ENCODE measurements around the gene GNAO1.

GNAO1 gene

GRCh38 chr16:56295059-56295665 is 103.9 kb downstream of the GNAO1 start:
- Histone ChIP-seq H3K4me1 (ENCODE audit: low read length) (no peaks in the 10 kb centered on the region), H3K9ac (ENCODE audit: low read length) (no peak overlapping the region), H3K27ac (ENCODE audit: low read length) (no peak overlapping the region), H3K36me3 (replicated peaks; ENCODE audit: insufficient read depth, low read length) (no peaks in the 10 kb centered on the region), H3K4me3 (ENCODE audit: low read length) (no peak overlapping the region), H3K9me3 (replicated peaks; ENCODE audit: insufficient read depth, low read length) (no peaks in the 10 kb centered on the region), H3K79me2 (ENCODE audit: low read length) (no peaks in the 10 kb centered on the region), H4K20me1 (ENCODE audit: insufficient read depth, low read length) (no peaks in the 10 kb centered on the region), H2AFZ (ENCODE audit: low read length) (no peak overlapping the region), H3K27me3 (replicated peaks; ENCODE audit: insufficient read depth, low read length) (no peaks in the 10 kb centered on the region), H3F3A (ENCODE audit: insufficient read depth, low read length) (no peaks in the 10 kb centered on the region), H3K9me2 (replicated peaks; ENCODE audit: insufficient read depth, low read length) (no peaks in the 10 kb centered on the region), H3K4me2 (ENCODE audit: low read depth, low read length) (no peak overlapping the region)
- DNase-seq, result no peak
- TF ChIP-seq EZH2phosphoT487 (IDR thresholded peaks at IDR 0.05; ENCODE audit: low read length) (no peak), EZH2 (optimal IDR thresholded peaks at IDR 0.05; ENCODE audit: low read depth, low read length) (no peak)
- TF ChIP-seq, protein P1, sequence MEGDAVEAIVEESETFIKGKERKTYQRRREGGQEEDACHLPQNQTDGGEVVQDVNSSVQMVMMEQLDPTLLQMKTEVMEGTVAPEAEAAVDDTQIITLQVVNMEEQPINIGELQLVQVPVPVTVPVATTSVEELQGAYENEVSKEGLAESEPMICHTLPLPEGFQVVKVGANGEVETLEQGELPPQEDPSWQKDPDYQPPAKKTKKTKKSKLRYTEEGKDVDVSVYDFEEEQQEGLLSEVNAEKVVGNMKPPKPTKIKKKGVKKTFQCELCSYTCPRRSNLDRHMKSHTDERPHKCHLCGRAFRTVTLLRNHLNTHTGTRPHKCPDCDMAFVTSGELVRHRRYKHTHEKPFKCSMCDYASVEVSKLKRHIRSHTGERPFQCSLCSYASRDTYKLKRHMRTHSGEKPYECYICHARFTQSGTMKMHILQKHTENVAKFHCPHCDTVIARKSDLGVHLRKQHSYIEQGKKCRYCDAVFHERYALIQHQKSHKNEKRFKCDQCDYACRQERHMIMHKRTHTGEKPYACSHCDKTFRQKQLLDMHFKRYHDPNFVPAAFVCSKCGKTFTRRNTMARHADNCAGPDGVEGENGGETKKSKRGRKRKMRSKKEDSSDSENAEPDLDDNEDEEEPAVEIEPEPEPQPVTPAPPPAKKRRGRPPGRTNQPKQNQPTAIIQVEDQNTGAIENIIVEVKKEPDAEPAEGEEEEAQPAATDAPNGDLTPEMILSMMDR (IDR thresholded peaks at IDR 0.05; ENCODE audit: low read length), result no peak

DNA sequence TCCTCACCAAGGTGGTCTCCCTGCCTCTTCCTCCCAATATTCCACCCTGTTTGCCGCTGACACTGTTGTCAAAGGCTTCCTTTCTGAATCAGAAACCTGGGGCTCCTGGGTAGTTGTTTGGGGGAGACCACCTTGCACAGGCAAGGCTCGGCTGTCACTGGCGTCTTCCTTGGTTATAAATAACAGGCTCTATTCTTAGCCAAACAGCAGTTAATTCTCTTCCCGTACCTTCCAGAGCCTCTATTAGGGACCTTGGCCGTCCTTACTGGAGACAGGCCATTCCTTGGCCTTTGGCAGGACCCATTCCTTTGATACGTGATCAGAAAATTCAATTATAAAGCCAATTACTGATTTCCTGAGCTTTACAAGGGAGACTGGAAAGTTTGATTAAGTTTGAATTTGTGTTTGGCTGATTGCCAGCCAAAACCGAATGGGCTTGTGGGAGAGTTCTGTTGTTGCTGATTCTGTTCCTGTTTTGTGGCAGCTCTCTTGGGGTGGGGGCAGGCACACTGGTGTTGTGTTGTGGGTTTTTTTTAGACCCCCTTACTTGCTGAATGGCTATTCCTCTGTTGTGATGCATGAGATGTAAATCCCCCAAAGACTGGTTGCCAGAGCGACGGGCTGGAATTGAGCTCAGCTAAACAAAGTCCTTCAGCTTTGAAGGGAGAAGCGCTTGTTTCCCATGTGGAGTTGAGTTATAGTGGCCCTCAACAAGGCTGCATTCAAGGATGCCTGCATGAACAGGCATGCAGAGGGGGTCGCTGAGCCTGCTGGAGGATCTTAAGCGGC is 104.6 kb downstream of the GNAO1 start:
- Histone ChIP-seq H3K4me3 (ENCODE audit: low read length) (no peak overlapping the region), H3F3A (ENCODE audit: insufficient read depth, low read length) (no peaks in the 10 kb centered on the region), H4K20me1 (ENCODE audit: insufficient read depth, low read length) (no peaks in the 10 kb centered on the region), H2AFZ (ENCODE audit: low read length) (no peak overlapping the region), H3K9ac (ENCODE audit: low read length) (no peak overlapping the region), H3K9me3 (replicated peaks; ENCODE audit: insufficient read depth, low read length) (no peaks in the 10 kb centered on the region), H3K27me3 (replicated peaks; ENCODE audit: insufficient read depth, low read length) (no peaks in the 10 kb centered on the region), H3K27ac (ENCODE audit: low read length) (no peak overlapping the region), H3K4me2 (ENCODE audit: low read depth, low read length) (no peak overlapping the region), H3K9me2 (replicated peaks; ENCODE audit: insufficient read depth, low read length) (no peaks in the 10 kb centered on the region), H3K79me2 (ENCODE audit: low read length) (no peaks in the 10 kb centered on the region), H3K4me1 (ENCODE audit: low read length) (no peaks in the 10 kb centered on the region), H3K36me3 (replicated peaks; ENCODE audit: insufficient read depth, low read length) (no peaks in the 10 kb centered on the region)
- no peak for DNase-seq
- TF ChIP-seq EZH2phosphoT487 (IDR thresholded peaks at IDR 0.05; ENCODE audit: low read length), result no peak

DNA sequence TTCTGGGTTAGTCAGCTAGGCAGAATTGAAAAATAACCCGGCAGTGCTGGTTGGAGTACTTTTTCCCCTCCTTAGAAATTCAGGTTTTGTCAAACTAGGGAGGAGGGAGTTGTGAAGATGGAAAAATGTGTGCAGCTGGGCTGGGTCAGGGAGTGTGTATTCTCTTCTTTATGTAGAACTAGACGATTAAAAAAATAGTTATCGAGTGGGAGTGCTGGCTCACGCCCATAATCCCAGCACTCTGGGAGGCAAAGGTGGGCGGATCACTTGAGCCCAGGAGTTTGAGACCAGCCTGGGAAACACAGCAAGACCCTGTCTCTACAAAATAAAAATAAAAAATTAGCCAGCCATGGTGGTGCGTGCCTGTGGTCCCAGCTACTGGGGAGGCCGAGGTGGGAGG is 106.4 kb downstream of the GNAO1 start:
- H3K27ac ChIP-seq (ENCODE audit: low read length), result no peak overlapping the region
- no peaks in the 10 kb centered on the region for H3K9me3 ChIP-seq (replicated peaks; ENCODE audit: insufficient read depth, low read length)
- no peaks in the 10 kb centered on the region for H3K79me2 ChIP-seq (ENCODE audit: low read length)
- no peaks in the 10 kb centered on the region for H3K4me1 ChIP-seq (ENCODE audit: low read length)
- TF ChIP-seq, protein P1 (IDR thresholded peaks at IDR 0.05; ENCODE audit: low read length), result no peak
- TF ChIP-seq EZH2phosphoT487 (IDR thresholded peaks at IDR 0.05; ENCODE audit: low read length), result no peak
- no peak for TF ChIP-seq EZH2 (optimal IDR thresholded peaks at IDR 0.05; ENCODE audit: low read depth, low read length)
- H3K36me3 ChIP-seq (replicated peaks; ENCODE audit: insufficient read depth, low read length), result no peaks in the 10 kb centered on the region
- H3K9me2 ChIP-seq (replicated peaks; ENCODE audit: insufficient read depth, low read length), result no peaks in the 10 kb centered on the region
- no peak overlapping the region for H3K4me2 ChIP-seq (ENCODE audit: low read depth, low read length)
- no peak overlapping the region for H3K4me3 ChIP-seq (ENCODE audit: low read length)
- H3K9ac ChIP-seq (ENCODE audit: low read length), result no peak overlapping the region
- no peak for DNase-seq
- no peaks in the 10 kb centered on the region for H3K27me3 ChIP-seq (replicated peaks; ENCODE audit: insufficient read depth, low read length)
- H4K20me1 ChIP-seq (ENCODE audit: insufficient read depth, low read length), result no peaks in the 10 kb centered on the region
- H3F3A ChIP-seq (ENCODE audit: insufficient read depth, low read length), result no peaks in the 10 kb centered on the region
- no peak overlapping the region for H2AFZ ChIP-seq (ENCODE audit: low read length)

DNA sequence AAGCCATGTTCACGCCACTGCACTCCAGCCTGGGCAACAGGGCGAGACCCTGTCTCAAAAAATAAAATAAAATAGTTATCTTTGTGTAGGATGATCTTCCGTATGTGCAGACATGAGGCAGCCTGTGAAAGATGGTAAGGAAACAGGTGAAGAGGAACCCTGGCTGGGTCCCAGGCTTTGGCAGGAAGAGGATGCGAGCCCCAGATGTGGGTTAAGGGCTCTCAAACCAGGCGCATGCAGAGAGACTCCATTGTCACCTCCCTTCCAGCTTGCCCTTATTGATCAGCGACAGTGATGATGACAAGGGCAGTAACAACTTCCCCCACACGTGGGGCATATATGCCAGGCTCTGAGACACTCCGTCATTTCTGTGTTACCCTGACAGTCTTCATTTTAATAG is 106.8 kb downstream of the GNAO1 start:
- Histone ChIP-seq H3F3A (ENCODE audit: insufficient read depth, low read length) (no peaks in the 10 kb centered on the region), H3K27me3 (replicated peaks; ENCODE audit: insufficient read depth, low read length) (no peaks in the 10 kb centered on the region), H3K9me2 (replicated peaks; ENCODE audit: insufficient read depth, low read length) (no peaks in the 10 kb centered on the region), H3K4me3 (ENCODE audit: low read length) (no peak overlapping the region), H3K4me1 (ENCODE audit: low read length) (no peaks in the 10 kb centered on the region), H3K27ac (ENCODE audit: low read length) (no peak overlapping the region), H3K79me2 (ENCODE audit: low read length) (no peaks in the 10 kb centered on the region), H2AFZ (ENCODE audit: low read length) (no peak overlapping the region), H3K36me3 (replicated peaks; ENCODE audit: insufficient read depth, low read length) (no peaks in the 10 kb centered on the region), H3K9me3 (replicated peaks; ENCODE audit: insufficient read depth, low read length) (no peaks in the 10 kb centered on the region), H3K9ac (ENCODE audit: low read length) (no peak overlapping the region), H3K4me2 (ENCODE audit: low read depth, low read length) (no peak overlapping the region), H4K20me1 (ENCODE audit: insufficient read depth, low read length) (no peaks in the 10 kb centered on the region)
- TF ChIP-seq, protein P1 (IDR thresholded peaks at IDR 0.05; ENCODE audit: low read length), result no peak
- TF ChIP-seq EZH2phosphoT487 (IDR thresholded peaks at IDR 0.05; ENCODE audit: low read length) (no peak), EZH2 (optimal IDR thresholded peaks at IDR 0.05; ENCODE audit: low read depth, low read length) (no peak)
- no peak for DNase-seq

Data from MM.1S (cell line).